Fibroblast of lung (primary cell): ENCODE data around the gene ALOX12.

Source experiments
- EZH2 ChIP-seq: IDR thresholded peaks from 2 replicates; pipeline ENCODE4 v1.5.1; 2012; ENCODE audit warnings: low read length, control low read depth, mild to moderate bottlenecking; ENCODE audit errors: missing control alignments
- TF ChIP-seq, protein P1 (sequence below), 2 donors: IDR thresholded peaks in 1 of 2; conservative IDR thresholded peaks in 1 of 2; 1 replicate in 1 of 2; 2 replicates in 1 of 2; pipeline ENCODE4 v1.5.1; 2011 to 2012; ENCODE audit warnings: low read length in 2 of 2, control low read depth in 1 of 2, inconsistent platforms in 1 of 2, low read depth in 1 of 2, mild to moderate bottlenecking in 1 of 2

DNA sequence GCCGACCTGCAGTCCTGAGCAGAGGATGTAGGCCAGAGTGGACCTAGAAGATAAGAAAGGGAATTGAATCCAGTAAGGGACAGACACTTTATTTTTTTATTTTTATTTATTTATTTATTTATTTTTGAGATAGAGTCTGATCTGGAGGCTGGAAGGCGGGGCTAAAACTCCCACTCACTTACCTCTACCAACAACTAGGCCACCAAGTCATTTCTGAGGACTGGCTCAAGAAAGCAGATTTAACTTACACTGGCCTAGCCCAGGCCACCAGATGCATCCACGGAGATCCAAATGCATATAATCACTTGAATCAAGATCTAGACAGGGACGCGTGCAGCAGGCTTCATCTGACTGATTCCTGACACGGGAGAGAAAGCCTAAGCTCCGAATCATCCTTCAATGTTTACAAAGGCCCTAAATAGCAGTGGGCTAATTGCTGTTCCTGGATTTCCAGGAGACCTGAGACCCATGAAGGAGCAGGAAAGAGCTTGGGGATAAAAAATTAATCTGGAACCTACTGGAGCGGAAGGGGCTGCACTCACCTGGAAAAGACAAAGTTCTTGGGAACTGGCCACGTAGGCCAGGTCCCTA lies 1.1 kb upstream of the ALOX12 start:
- TF ChIP-seq, protein P1, sequence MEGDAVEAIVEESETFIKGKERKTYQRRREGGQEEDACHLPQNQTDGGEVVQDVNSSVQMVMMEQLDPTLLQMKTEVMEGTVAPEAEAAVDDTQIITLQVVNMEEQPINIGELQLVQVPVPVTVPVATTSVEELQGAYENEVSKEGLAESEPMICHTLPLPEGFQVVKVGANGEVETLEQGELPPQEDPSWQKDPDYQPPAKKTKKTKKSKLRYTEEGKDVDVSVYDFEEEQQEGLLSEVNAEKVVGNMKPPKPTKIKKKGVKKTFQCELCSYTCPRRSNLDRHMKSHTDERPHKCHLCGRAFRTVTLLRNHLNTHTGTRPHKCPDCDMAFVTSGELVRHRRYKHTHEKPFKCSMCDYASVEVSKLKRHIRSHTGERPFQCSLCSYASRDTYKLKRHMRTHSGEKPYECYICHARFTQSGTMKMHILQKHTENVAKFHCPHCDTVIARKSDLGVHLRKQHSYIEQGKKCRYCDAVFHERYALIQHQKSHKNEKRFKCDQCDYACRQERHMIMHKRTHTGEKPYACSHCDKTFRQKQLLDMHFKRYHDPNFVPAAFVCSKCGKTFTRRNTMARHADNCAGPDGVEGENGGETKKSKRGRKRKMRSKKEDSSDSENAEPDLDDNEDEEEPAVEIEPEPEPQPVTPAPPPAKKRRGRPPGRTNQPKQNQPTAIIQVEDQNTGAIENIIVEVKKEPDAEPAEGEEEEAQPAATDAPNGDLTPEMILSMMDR (conservative IDR thresholded peaks at IDR 0.05 in 1 of 2, IDR thresholded peaks at IDR 0.05 in 1 of 2; ENCODE audit: low read depth in 1 of 2, low read length in 2 of 2), result no peak
- TF ChIP-seq EZH2, result no peak
